Osteoblast (primary cell): ENCODE data around the gene TTF2. TPM values are rescaled to one million over a fixed set of nuclear protein-coding genes. Genes with fewer than 3 reads are reported as not detected.

Source experiments
- DNase-seq: peaks from one replicate; pipeline ENCODE4 v3.0.0; 2011; ENCODE audit warnings: low spot score, mixed read lengths; ENCODE audit not compliant: insufficient read length; ENCODE audit errors: missing footprints
- H2AFZ ChIP-seq: 2 replicates; pipeline ENCODE4 v1.6.0; 2011; ENCODE audit warnings: mild to moderate bottlenecking, low read length
- H3K27ac ChIP-seq: 2 replicates; pipeline ENCODE4 v1.5.1; 2011; ENCODE audit warnings: mild to moderate bottlenecking, low read depth, low read length, moderate library complexity
- H3K27me3 ChIP-seq: 2 replicates; pipeline ENCODE4 v1.6.0; 2012; ENCODE audit warnings: mild to moderate bottlenecking, control low read depth, inconsistent platforms, low read length, moderate library complexity; ENCODE audit not compliant: insufficient read depth
- H3K36me3 ChIP-seq: 2 replicates; pipeline ENCODE4 v1.5.1; 2011; ENCODE audit warnings: mild to moderate bottlenecking, low read length, control low read depth, moderate library complexity; ENCODE audit not compliant: insufficient read depth
- H3K4me1 ChIP-seq: 2 replicates; pipeline ENCODE4 v1.5.1; 2011; ENCODE audit warnings: mild to moderate bottlenecking, low read length, control low read depth, moderate library complexity; ENCODE audit not compliant: insufficient read depth
- H3K4me2 ChIP-seq: 2 replicates; pipeline ENCODE4 v1.6.0; 2011; ENCODE audit warnings: mild to moderate bottlenecking, low read length; ENCODE audit not compliant: insufficient read depth
- H3K4me3 ChIP-seq: fragments of 200-600 bp; sonication (generic); 3 replicates; pipeline ENCODE4 v1.5.1; 2012; ENCODE audit warnings: mild to moderate bottlenecking, low read length, inconsistent platforms; ENCODE audit not compliant: insufficient read depth
- H3K79me2 ChIP-seq: 2 replicates; pipeline ENCODE4 v1.6.0; 2012; ENCODE audit warnings: mild to moderate bottlenecking, low read length, control low read depth, inconsistent platforms; ENCODE audit not compliant: insufficient read depth
- H3K9me3 ChIP-seq: 2 replicates; pipeline ENCODE4 v1.5.1; 2011; ENCODE audit warnings: low read depth, low read length, control low read depth
- H4K20me1 ChIP-seq: 2 replicates; pipeline ENCODE4 v1.6.0; 2012; ENCODE audit warnings: mild to moderate bottlenecking, low read length, control low read depth; ENCODE audit not compliant: insufficient read depth
- total RNA-seq: library from RNA; depleted of rRNA; stranded (reverse); fragments of >200 nt; gene quantifications from 2 replicates; pipeline ENCODE4 v1.2.3, GENCODE V29; 2012
- TF ChIP-seq, protein P1 (sequence below): IDR thresholded peaks from 2 replicates; pipeline ENCODE4 v1.5.1; 2011; ENCODE audit warnings: mild to moderate bottlenecking, low read depth, low read length, moderate library complexity; ENCODE audit errors: extremely low read depth

The TTF2 gene
- total RNA-seq, 1 donor: 5.4 TPM

DNA sequence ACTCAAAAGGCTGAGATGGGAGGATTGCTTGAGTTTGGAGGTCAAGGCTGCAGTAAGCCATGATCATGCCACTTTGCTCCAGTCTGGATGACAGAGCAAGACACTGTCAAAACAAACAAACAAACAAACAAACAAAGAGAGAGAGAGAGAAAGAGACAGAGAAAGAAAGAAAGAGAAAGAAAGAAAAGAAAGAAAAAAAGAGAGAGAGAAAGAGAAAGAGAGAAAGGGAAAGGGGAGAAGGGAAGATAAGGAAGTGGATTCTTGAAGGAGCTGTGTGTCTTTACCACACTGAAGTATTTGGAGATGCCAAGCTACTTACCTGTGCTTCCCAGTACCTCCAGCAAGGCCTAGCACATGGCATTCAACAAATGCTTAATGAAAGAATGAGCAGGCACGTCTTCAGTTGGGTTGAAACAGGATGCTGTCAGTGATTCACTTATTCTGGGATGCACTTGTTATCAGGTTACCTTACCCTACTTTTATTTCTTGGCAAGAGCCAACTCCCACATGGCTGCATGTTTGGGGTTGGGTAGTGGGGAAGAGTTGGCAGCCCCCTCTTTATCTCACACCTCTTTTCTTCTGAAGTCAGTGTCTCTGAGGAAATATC lies 29.8 kb upstream of the TTF2 start:
- Histone ChIP-seq H3K36me3 (no peaks in the 10 kb centered on the region), H3K4me1 (no peaks in the 10 kb centered on the region), H3K79me2 (no peaks in the 10 kb centered on the region), H3K27ac (no peak overlapping the region), H3K27me3 (peaks cover 7% of the 10 kb centered on the region), H2AFZ (no peak overlapping the region), H3K4me2 (no peak overlapping the region), H3K4me3 (no peak overlapping the region), H3K9me3 (no peaks in the 10 kb centered on the region), H4K20me1 (no peaks in the 10 kb centered on the region)
- DNase-seq: no peak
- TF ChIP-seq, protein P1, sequence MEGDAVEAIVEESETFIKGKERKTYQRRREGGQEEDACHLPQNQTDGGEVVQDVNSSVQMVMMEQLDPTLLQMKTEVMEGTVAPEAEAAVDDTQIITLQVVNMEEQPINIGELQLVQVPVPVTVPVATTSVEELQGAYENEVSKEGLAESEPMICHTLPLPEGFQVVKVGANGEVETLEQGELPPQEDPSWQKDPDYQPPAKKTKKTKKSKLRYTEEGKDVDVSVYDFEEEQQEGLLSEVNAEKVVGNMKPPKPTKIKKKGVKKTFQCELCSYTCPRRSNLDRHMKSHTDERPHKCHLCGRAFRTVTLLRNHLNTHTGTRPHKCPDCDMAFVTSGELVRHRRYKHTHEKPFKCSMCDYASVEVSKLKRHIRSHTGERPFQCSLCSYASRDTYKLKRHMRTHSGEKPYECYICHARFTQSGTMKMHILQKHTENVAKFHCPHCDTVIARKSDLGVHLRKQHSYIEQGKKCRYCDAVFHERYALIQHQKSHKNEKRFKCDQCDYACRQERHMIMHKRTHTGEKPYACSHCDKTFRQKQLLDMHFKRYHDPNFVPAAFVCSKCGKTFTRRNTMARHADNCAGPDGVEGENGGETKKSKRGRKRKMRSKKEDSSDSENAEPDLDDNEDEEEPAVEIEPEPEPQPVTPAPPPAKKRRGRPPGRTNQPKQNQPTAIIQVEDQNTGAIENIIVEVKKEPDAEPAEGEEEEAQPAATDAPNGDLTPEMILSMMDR: no peak

DNA sequence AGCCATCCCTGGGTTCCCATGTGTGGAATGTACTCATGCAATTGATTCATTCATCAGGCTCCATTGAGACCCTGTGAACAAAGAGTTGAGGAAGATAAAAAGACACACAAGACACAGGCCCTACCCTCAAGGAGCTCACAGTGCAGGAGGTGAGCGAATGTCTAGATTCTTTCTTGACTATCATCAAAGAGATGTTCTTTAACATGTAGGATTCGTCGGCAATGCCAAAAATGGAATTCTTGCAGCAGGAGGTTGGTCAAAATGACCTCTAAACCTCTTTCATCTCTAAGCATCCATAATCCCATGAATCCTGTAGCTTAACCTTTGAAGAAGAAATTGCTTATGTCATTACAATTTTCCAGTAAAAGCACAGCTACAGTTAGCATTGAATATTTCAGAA lies 27.9 kb upstream of the TTF2 start:
- no peak overlapping the region for H3K4me2 ChIP-seq
- peaks cover 4% of the 10 kb centered on the region for H3K27me3 ChIP-seq
- TF ChIP-seq, protein P1: no peak
- no peak overlapping the region for H2AFZ ChIP-seq
- no peaks in the 10 kb centered on the region for H4K20me1 ChIP-seq
- no peaks in the 10 kb centered on the region for H3K4me1 ChIP-seq
- no peaks in the 10 kb centered on the region for H3K79me2 ChIP-seq
- H3K4me3 ChIP-seq: no peak overlapping the region
- H3K27ac ChIP-seq: no peak overlapping the region
- no peaks in the 10 kb centered on the region for H3K36me3 ChIP-seq
- no peaks in the 10 kb centered on the region for H3K9me3 ChIP-seq
- DNase-seq: no peak

DNA sequence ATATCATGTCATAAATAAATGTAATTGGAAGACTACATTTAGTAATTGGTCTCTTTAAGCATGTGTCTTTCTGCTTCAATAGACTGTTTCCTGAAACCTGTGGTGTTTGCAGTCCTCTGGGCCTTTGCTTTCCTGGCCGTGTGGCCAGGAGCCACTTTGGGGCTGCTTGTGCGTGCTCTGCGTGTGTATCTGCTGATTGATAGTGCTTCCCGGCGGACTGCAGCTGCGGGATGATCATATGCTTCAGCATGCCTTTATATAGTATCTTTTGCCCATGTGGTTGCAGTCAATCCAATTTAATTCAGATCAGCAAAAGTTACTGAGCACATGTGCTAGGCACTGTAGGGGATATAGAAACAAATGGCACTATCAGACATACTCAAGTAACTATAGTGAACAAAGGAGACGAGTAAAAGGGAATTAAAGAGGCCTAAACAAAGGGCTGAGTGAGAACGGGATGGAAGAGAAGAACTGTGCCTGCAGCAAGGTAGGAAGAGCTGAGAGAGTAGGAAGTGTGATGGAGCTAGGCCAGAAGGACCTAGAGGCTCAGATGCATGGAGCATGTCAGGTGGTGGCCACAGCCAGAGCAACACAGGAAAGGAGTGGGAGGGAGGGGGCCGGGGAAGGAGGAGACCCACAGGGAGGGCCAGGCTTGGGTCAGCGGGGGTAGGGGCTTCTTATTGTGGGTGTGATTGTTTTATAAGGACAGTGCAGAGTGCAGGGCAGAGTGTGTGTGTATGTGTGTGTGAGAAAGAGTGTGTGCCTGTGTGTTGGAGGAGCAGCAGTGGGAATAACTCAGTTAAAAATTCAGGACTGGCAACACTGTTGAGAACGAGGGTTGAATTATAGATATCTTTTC lies 27.2 kb upstream of the TTF2 start:
- H3K4me1 ChIP-seq: no peaks in the 10 kb centered on the region
- no peak overlapping the region for H3K4me2 ChIP-seq
- no peak overlapping the region for H3K4me3 ChIP-seq
- no peak for DNase-seq
- peaks cover 3% of the 10 kb centered on the region for H3K27me3 ChIP-seq
- no peaks in the 10 kb centered on the region for H3K9me3 ChIP-seq
- H3K27ac ChIP-seq: no peak overlapping the region
- TF ChIP-seq, protein P1: no peak
- no peak overlapping the region for H2AFZ ChIP-seq
- no peaks in the 10 kb centered on the region for H4K20me1 ChIP-seq
- no peaks in the 10 kb centered on the region for H3K36me3 ChIP-seq
- no peaks in the 10 kb centered on the region for H3K79me2 ChIP-seq

DNA sequence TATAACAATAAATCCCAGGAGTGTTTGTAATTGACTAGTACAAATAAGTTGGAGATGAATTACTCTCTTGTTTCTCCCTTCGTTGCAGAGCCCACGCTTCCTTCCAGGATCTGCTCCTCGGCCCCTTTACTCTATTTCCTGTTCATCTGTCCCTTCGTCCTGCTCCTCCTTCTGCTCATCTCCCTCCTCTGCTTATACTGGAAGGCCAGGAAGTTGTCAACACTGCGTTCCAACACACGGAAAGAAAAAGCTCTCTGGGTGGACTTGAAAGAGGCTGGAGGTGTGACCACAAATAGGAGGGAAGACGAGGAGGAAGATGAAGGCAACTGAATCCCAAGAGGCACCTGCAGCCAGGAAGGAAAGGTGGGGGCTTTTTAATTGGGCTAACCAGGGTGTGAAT lies 26.4 kb upstream of the TTF2 start:
- H4K20me1 ChIP-seq: no peaks in the 10 kb centered on the region
- H2AFZ ChIP-seq: no peak overlapping the region
- no peak overlapping the region for H3K4me3 ChIP-seq

More for the DNA sequence above, 26.4 kb upstream of the TTF2 start:
- H3K4me1 ChIP-seq: no peaks in the 10 kb centered on the region
- no peak overlapping the region for H3K4me2 ChIP-seq
- peaks cover 3% of the 10 kb centered on the region for H3K27me3 ChIP-seq
- H3K79me2 ChIP-seq: no peaks in the 10 kb centered on the region
- H3K9me3 ChIP-seq: no peaks in the 10 kb centered on the region
- DNase-seq: no peak
- H3K27ac ChIP-seq: no peak overlapping the region
- H3K36me3 ChIP-seq: no peaks in the 10 kb centered on the region
- TF ChIP-seq, protein P1: no peak
